Spleen (tissue), 7 donors: ENCODE results near the gene BEX4.

Source experiments
- POLR2A ChIP-seq, 3 donors: fragments of 450-650 bp; IDR thresholded peaks; one replicate each; pipeline ENCODE4 v1.5.1; 2017; ENCODE audit warnings: antibody characterized with exemption in 3 of 3, mild to moderate bottlenecking in 1 of 3
- POLR2AphosphoS5 ChIP-seq, 3 donors: sonication (generic); formaldehyde crosslinking; IDR thresholded peaks; one replicate each; pipeline ENCODE4 v1.5.1; 2017; ENCODE audit warnings: antibody characterized with exemption in 3 of 3
- TF ChIP-seq, protein P1 (sequence below), 11 experiments: fragments of 200-600 bp in 7 of 11; fragments of 450-650 bp in 4 of 11; sonication (generic) in 4 of 11; IDR thresholded peaks in 8 of 11; conservative IDR thresholded peaks in 3 of 11; 1 replicate in 7 of 11; 2 replicates in 4 of 11; pipeline versions ENCODE4 v1.4.0 to v1.8.0; 2016 to 2021; ENCODE audit warnings: antibody characterized with exemption in 11 of 11, inconsistent platforms in 4 of 11, mild to moderate bottlenecking in 1 of 11
- donor health status: DM: no; HTN: no; CAD: no; lungs with moderate emphysema.
- donor health status: DM: no; HTN: no; CAD: no.
- donor health status: DM: no; HTN: no; CAD: no.

DNA sequence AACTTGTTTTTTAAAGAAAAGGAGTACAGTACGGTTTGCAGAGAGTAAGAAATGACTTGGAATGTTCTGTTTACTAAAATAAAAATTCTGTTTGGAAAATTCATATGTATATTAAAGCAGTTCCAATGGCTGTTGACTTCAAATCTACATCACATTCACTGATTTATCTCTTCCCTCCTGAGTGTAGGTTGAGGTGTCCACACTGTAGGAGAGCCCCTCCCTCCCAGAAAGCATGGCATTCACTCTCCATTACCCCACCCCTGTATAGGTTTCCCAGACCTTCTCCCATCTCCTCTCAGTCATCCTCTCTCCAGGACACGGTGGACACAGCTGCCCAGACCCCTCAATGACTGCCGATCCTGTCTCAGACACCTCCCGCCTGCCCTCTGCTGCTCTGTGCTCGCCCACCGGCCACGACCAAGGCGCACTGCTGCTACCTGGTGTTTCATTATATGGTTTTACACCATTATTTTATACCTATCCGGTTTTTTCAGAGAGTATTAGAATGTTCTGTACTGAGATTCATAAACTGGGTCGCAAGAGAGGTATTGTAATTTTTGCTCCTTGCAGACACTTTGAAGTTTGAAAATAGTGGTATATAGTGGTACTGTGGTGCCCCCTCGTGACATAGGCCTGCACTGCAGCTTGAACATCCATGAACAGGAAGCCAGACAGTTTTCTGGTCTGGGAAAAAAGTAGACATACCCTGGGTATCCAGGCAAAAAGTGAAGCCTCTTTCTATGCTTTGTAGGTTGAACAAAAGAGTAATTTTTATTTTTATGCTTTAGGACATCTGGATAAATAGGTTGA, 38.8 kb upstream of the BEX4 start:
- TF ChIP-seq, protein P1, sequence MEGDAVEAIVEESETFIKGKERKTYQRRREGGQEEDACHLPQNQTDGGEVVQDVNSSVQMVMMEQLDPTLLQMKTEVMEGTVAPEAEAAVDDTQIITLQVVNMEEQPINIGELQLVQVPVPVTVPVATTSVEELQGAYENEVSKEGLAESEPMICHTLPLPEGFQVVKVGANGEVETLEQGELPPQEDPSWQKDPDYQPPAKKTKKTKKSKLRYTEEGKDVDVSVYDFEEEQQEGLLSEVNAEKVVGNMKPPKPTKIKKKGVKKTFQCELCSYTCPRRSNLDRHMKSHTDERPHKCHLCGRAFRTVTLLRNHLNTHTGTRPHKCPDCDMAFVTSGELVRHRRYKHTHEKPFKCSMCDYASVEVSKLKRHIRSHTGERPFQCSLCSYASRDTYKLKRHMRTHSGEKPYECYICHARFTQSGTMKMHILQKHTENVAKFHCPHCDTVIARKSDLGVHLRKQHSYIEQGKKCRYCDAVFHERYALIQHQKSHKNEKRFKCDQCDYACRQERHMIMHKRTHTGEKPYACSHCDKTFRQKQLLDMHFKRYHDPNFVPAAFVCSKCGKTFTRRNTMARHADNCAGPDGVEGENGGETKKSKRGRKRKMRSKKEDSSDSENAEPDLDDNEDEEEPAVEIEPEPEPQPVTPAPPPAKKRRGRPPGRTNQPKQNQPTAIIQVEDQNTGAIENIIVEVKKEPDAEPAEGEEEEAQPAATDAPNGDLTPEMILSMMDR (IDR thresholded peaks at IDR 0.05 in 8 of 11, conservative IDR thresholded peaks at IDR 0.05 in 3 of 11) = peak in 10 of 11 experiments; percentile 18 to 71 (median 61)
- TF ChIP-seq POLR2AphosphoS5 (IDR thresholded peaks at IDR 0.05) (no peak), POLR2A (IDR thresholded peaks at IDR 0.05) (no peak)
